ENCODE data around the gene CYP21A2. TPM values are rescaled to one million over a fixed set of nuclear protein-coding genes. Genes with fewer than 3 reads are reported as not detected.
"Not testable (repeated sequence)": the region's sequence is repeated elsewhere in the genome, so short reads cannot be mapped to it uniquely, and the experiment has no call there.

Gene CYP21A2
- total RNA-seq, 5 donors from 2014 or later (not counting 1 experiment from before 2014, with no cell fraction given): 0.43 to 2.2 (median 1.6) TPM

DNA sequence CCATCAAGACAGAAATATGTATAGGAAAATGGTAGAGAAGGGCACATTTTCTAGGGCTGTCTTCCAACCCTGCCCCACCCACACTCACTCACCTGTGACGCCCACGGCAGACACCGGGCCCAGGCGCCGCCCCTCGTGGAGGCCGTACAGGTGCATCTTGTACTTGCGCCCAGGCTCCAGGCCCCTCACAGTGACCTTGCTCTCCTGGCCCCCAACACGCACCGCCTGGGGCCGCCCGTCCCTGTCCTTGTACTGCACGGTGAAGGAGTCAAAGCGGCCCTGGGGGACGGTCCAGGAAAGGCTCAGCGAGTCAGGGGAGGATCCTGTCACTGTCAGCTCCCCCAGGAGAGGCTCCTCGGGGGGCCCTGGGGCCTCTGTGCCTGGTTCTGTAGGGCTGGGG lies 19.8 kb downstream of the CYP21A2 start:
- no peak overlapping the region for H3K27ac ChIP-seq (ENCODE audit: low read length)
- H3K27me3 ChIP-seq (replicated peaks in 1 of 2; ENCODE audit: control insufficient read depth in 2 of 2, extremely low read depth in 1 of 2, insufficient read depth in 2 of 2, low read length in 1 of 2): peaks cover 0 to 22% of the 10 kb centered on the region in 2 experiments
- no peak overlapping the region for H3K4me3 ChIP-seq (ENCODE audit: control insufficient read depth in 1 of 2, extremely low read depth in 1 of 2, low read length in 1 of 2)
- no peak overlapping the region for H3K27ac Mint-ChIP-seq
- H3K36me3 ChIP-seq (ENCODE audit: control insufficient read depth in 2 of 2, extremely low read depth in 1 of 2, insufficient read depth in 1 of 2, low read length in 1 of 2): no peaks in the 10 kb centered on the region
- H3K36me3 Mint-ChIP-seq: peaks cover 2% of the 10 kb centered on the region
- no peaks in the 10 kb centered on the region for H3K9me3 Mint-ChIP-seq
- ChIA-PET CTCF (no interaction called here), POLR2A (no interaction called here)
- DNase-seq (no peak), ATAC-seq (replicated peaks in 1 of 4) (no peak)
- H3K4me3 Mint-ChIP-seq: no peak overlapping the region
- H3K9me3 ChIP-seq: no peaks in the 10 kb centered on the region
- WGBS (ENCODE audit: insufficient coverage): 84% methylated on average over 6 of the region's 17 CpGs
- H3K27me3 Mint-ChIP-seq: peaks cover 6 to 8% of the 10 kb centered on the region in 2 donors
- no peaks in the 10 kb centered on the region for H3K4me1 ChIP-seq (ENCODE audit: control insufficient read depth in 1 of 2, extremely low read depth in 1 of 2, insufficient read depth in 2 of 2, low read length in 2 of 2)
- H3K4me1 Mint-ChIP-seq: no peaks in the 10 kb centered on the region

GRCh38 chr6:32058511-32058963 lies 20.3 kb downstream of the CYP21A2 start:
- Histone ChIP-seq H3K36me3 (ENCODE audit: control insufficient read depth in 2 of 2, extremely low read depth in 1 of 2, insufficient read depth in 1 of 2, low read length in 1 of 2) (no peaks in the 10 kb centered on the region), H3K9me3 (no peaks in the 10 kb centered on the region), H3K27ac (ENCODE audit: low read length) (no peak overlapping the region), H3K4me3 (ENCODE audit: control insufficient read depth in 1 of 2, extremely low read depth in 1 of 2, low read length in 1 of 2) (no peak overlapping the region), H3K27me3 (replicated peaks in 1 of 2; ENCODE audit: control insufficient read depth in 2 of 2, extremely low read depth in 1 of 2, insufficient read depth in 2 of 2, low read length in 1 of 2) (peaks cover 0 to 17% of the 10 kb centered on the region in 2 experiments), H3K4me1 (ENCODE audit: control insufficient read depth in 1 of 2, extremely low read depth in 1 of 2, insufficient read depth in 2 of 2, low read length in 2 of 2) (no peaks in the 10 kb centered on the region)
- Mint-ChIP-seq H3K9me3 (no peaks in the 10 kb centered on the region), H3K36me3 (peaks cover 2% of the 10 kb centered on the region), H3K27me3 (peaks cover 6 to 8% of the 10 kb centered on the region in 2 donors), H3K27ac (no peak overlapping the region), H3K4me1 (no peaks in the 10 kb centered on the region), H3K4me3 (no peak overlapping the region)
- ATAC-seq (replicated peaks in 1 of 4) (no peak), DNase-seq (no peak)
- WGBS (ENCODE audit: insufficient coverage): 87% methylated on average over 11 of the region's 11 CpGs
- ChIA-PET CTCF (no interaction called here), POLR2A (no interaction called here)

GRCh38 chr6:32060966-32061655 lies 22.9 kb downstream of the CYP21A2 start:
- H3K9me3 ChIP-seq: no peaks in the 10 kb centered on the region
- Mint-ChIP-seq H3K9me3 (no peaks in the 10 kb centered on the region), H3K27ac (no peak overlapping the region), H3K4me3 (no peak overlapping the region), H3K27me3 (peaks cover 6% of the 10 kb centered on the region in 2 donors), H3K4me1 (no peaks in the 10 kb centered on the region), H3K36me3 (peaks cover 2% of the 10 kb centered on the region)
- no peak overlapping the region for H3K27ac ChIP-seq (ENCODE audit: low read length)
- 84% methylated on average over 16 of the region's 28 CpGs for WGBS (ENCODE audit: insufficient coverage)
- DNase-seq (no peak), ATAC-seq (replicated peaks in 1 of 4) (no peak)
- H3K27me3 ChIP-seq (replicated peaks in 1 of 2; ENCODE audit: control insufficient read depth in 2 of 2, extremely low read depth in 1 of 2, insufficient read depth in 2 of 2, low read length in 1 of 2): peaks cover 0 to 17% of the 10 kb centered on the region in 2 experiments
- ChIA-PET POLR2A (no interaction called here), CTCF (no interaction called here)
- no peak overlapping the region for H3K4me3 ChIP-seq (ENCODE audit: control insufficient read depth in 1 of 2, extremely low read depth in 1 of 2, low read length in 1 of 2)
- H3K36me3 ChIP-seq (ENCODE audit: control insufficient read depth in 2 of 2, extremely low read depth in 1 of 2, insufficient read depth in 1 of 2, low read length in 1 of 2): no peaks in the 10 kb centered on the region
- no peaks in the 10 kb centered on the region for H3K4me1 ChIP-seq (ENCODE audit: control insufficient read depth in 1 of 2, extremely low read depth in 1 of 2, insufficient read depth in 2 of 2, low read length in 2 of 2)

- H3K4me1 ChIP-seq (ENCODE audit: control insufficient read depth in 1 of 2, extremely low read depth in 1 of 2, insufficient read depth in 2 of 2, low read length in 2 of 2): no peaks in the 10 kb centered on the region
- peaks cover 0 to 6% of the 10 kb centered on the region in 2 experiments for H3K27me3 ChIP-seq (replicated peaks in 1 of 2; ENCODE audit: control insufficient read depth in 2 of 2, extremely low read depth in 1 of 2, insufficient read depth in 2 of 2, low read length in 1 of 2)
- Mint-ChIP-seq H3K9me3 (no peaks in the 10 kb centered on the region), H3K4me3 (no peak overlapping the region), H3K27ac (no peak overlapping the region), H3K4me1 (peaks cover 0 to 5% (median 0%) of the 10 kb centered on the region in 3 donors), H3K27me3 (peaks cover 0 to 3% of the 10 kb centered on the region in 2 donors), H3K36me3 (no peaks in the 10 kb centered on the region)
- H3K27ac ChIP-seq (ENCODE audit: low read length): no peak overlapping the region
- H3K9me3 ChIP-seq: no peaks in the 10 kb centered on the region
- no peaks in the 10 kb centered on the region for H3K36me3 ChIP-seq (ENCODE audit: control insufficient read depth in 2 of 2, extremely low read depth in 1 of 2, insufficient read depth in 1 of 2, low read length in 1 of 2)
- CTCF ChIA-PET: no interaction called here
- no peak overlapping the region for H3K4me3 ChIP-seq (ENCODE audit: control insufficient read depth in 1 of 2, extremely low read depth in 1 of 2, low read length in 1 of 2)
- no peak for ATAC-seq (replicated peaks in 1 of 4)
- WGBS (ENCODE audit: insufficient coverage): 90% methylated on average over 13 of the region's 14 CpGs
- no peak for DNase-seq
- POLR2A ChIA-PET: no interaction called here
Observed at GRCh38 chr6:32064706-32065105, 26.5 kb downstream of the CYP21A2 start.

GRCh38 chr6:32067521-32067920 lies 29.3 kb downstream of the CYP21A2 start:
- POLR2A ChIA-PET; H3K36me3 ChIP-seq (ENCODE audit: control insufficient read depth in 2 of 2, extremely low read depth in 1 of 2, insufficient read depth in 1 of 2, low read length in 1 of 2); H3K4me3 Mint-ChIP-seq; H3K27ac Mint-ChIP-seq; H3K4me1 Mint-ChIP-seq; CTCF ChIA-PET; H3K27ac ChIP-seq (ENCODE audit: low read length); H3K27me3 ChIP-seq (replicated peaks in 1 of 2; ENCODE audit: control insufficient read depth in 2 of 2, extremely low read depth in 1 of 2, insufficient read depth in 2 of 2, low read length in 1 of 2); H3K9me3 ChIP-seq; H3K9me3 Mint-ChIP-seq; DNase-seq; H3K4me3 ChIP-seq (ENCODE audit: control insufficient read depth in 1 of 2, extremely low read depth in 1 of 2, low read length in 1 of 2); H3K27me3 Mint-ChIP-seq; ATAC-seq (replicated peaks in 1 of 4); H3K4me1 ChIP-seq (ENCODE audit: control insufficient read depth in 1 of 2, extremely low read depth in 1 of 2, insufficient read depth in 2 of 2, low read length in 2 of 2); H3K36me3 Mint-ChIP-seq: not testable (repeated sequence)
- WGBS (ENCODE audit: insufficient coverage): no CpG with 5 or more reads among the region's 19 CpGs

- H3K27ac ChIP-seq (ENCODE audit: low read length); H3K27me3 Mint-ChIP-seq; H3K9me3 Mint-ChIP-seq; H3K4me3 ChIP-seq (ENCODE audit: control insufficient read depth in 1 of 2, extremely low read depth in 1 of 2, low read length in 1 of 2); H3K4me1 ChIP-seq (ENCODE audit: control insufficient read depth in 1 of 2, extremely low read depth in 1 of 2, insufficient read depth in 2 of 2, low read length in 2 of 2); POLR2A ChIA-PET; H3K36me3 ChIP-seq (ENCODE audit: control insufficient read depth in 2 of 2, extremely low read depth in 1 of 2, insufficient read depth in 1 of 2, low read length in 1 of 2); CTCF ChIA-PET; H3K9me3 ChIP-seq; H3K4me3 Mint-ChIP-seq; H3K36me3 Mint-ChIP-seq; H3K27ac Mint-ChIP-seq; H3K4me1 Mint-ChIP-seq; ATAC-seq (replicated peaks in 1 of 4); DNase-seq: not testable (repeated sequence)
- WGBS (ENCODE audit: insufficient coverage): 82% methylated on average over 13 of the region's 13 CpGs
- peaks cover 0 to 15% of the 10 kb centered on the region in 2 experiments for H3K27me3 ChIP-seq (replicated peaks in 1 of 2; ENCODE audit: control insufficient read depth in 2 of 2, extremely low read depth in 1 of 2, insufficient read depth in 2 of 2, low read length in 1 of 2)
Observed at GRCh38 chr6:32068315-32068714, 30.1 kb downstream of the CYP21A2 start.

GRCh38 chr6:32068867-32069266 lies 30.7 kb downstream of the CYP21A2 start:
- ATAC-seq (replicated peaks in 1 of 4): no peak

More at GRCh38 chr6:32068867-32069266, 30.7 kb downstream of the CYP21A2 start:
- Mint-ChIP-seq H3K27me3 (peaks cover 0 to 6% of the 10 kb centered on the region in 2 donors), H3K4me1 (peaks cover 0 to 5% (median 0%) of the 10 kb centered on the region in 3 donors), H3K27ac (no peak overlapping the region), H3K4me3 (no peak overlapping the region), H3K9me3 (no peaks in the 10 kb centered on the region), H3K36me3 (no peaks in the 10 kb centered on the region)
- Histone ChIP-seq H3K4me3 (ENCODE audit: control insufficient read depth in 1 of 2, extremely low read depth in 1 of 2, low read length in 1 of 2) (no peak overlapping the region), H3K9me3 (no peaks in the 10 kb centered on the region), H3K27ac (ENCODE audit: low read length) (no peak overlapping the region), H3K27me3 (replicated peaks in 1 of 2; ENCODE audit: control insufficient read depth in 2 of 2, extremely low read depth in 1 of 2, insufficient read depth in 2 of 2, low read length in 1 of 2) (peaks cover 0 to 15% of the 10 kb centered on the region in 2 experiments), H3K36me3 (ENCODE audit: control insufficient read depth in 2 of 2, extremely low read depth in 1 of 2, insufficient read depth in 1 of 2, low read length in 1 of 2) (no peaks in the 10 kb centered on the region), H3K4me1 (ENCODE audit: control insufficient read depth in 1 of 2, extremely low read depth in 1 of 2, insufficient read depth in 2 of 2, low read length in 2 of 2) (no peaks in the 10 kb centered on the region)
- ChIA-PET CTCF (no interaction called here), POLR2A (no interaction called here)
- WGBS (ENCODE audit: insufficient coverage): 68% methylated on average over 8 of the region's 14 CpGs
- no peak for DNase-seq
